ENCODE data around the gene RAPGEF4. TPM values are rescaled to one million over a fixed set of nuclear protein-coding genes. Genes with fewer than 3 reads are reported as not detected.

RAPGEF4 gene
- total and polyA plus RNA-seq, 9 of the 15 experiments (the other 6 are each of a cell fraction or from before 2014, with no cell fraction given), result 0.04 to 0.33 (median 0.13) TPM; not detected in 6

DNA sequence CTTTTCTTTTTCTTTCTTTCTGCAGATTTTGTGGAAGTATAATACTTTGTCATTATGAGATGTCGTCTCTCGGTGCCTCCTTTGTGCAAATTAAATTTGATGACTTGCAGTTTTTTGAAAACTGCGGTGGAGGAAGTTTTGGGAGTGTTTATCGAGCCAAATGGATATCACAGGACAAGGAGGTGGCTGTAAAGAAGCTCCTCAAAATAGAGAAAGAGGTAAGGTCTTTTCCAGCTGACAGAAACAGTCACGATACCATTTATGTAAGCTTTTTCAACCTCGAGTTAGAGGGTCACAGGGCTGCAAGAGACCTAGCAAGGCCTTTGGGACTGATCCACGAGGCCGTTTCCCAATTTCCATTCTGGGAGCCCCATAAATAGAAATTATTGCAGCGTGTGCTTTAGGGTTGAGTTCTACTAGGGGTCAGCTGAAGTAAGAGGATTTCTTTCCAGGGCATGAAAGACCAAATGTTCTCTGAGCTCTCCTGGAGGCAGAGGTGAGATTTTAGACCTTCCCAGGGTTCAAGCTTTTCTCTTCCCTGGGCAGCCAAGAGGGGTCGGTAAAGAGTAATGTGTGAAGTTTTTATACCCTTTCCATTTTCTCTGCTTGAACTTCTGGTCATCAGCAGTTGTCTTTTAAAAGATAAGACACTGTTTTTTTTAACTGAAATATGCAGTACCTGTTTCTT is 355.5 kb downstream of the RAPGEF4 start (continued):
- TF ChIP-seq, protein P1, sequence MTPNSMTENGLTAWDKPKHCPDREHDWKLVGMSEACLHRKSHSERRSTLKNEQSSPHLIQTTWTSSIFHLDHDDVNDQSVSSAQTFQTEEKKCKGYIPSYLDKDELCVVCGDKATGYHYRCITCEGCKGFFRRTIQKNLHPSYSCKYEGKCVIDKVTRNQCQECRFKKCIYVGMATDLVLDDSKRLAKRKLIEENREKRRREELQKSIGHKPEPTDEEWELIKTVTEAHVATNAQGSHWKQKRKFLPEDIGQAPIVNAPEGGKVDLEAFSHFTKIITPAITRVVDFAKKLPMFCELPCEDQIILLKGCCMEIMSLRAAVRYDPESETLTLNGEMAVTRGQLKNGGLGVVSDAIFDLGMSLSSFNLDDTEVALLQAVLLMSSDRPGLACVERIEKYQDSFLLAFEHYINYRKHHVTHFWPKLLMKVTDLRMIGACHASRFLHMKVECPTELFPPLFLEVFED (CRISPR knock-in tag; conservative IDR thresholded peaks at IDR 0.05), result no peak
- TF ChIP-seq, protein P2, sequence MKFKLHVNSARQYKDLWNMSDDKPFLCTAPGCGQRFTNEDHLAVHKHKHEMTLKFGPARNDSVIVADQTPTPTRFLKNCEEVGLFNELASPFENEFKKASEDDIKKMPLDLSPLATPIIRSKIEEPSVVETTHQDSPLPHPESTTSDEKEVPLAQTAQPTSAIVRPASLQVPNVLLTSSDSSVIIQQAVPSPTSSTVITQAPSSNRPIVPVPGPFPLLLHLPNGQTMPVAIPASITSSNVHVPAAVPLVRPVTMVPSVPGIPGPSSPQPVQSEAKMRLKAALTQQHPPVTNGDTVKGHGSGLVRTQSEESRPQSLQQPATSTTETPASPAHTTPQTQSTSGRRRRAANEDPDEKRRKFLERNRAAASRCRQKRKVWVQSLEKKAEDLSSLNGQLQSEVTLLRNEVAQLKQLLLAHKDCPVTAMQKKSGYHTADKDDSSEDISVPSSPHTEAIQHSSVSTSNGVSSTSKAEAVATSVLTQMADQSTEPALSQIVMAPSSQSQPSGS (CRISPR knock-in tag; IDR thresholded peaks at IDR 0.05), result no peak
- TF ChIP-seq ZNF384 (IDR thresholded peaks at IDR 0.05; ENCODE audit: low read depth, low read length) (peak; percentile 68), ZNF589 (CRISPR knock-in tag; IDR thresholded peaks at IDR 0.05; ENCODE audit: low read depth) (no peak), ZNF184 (CRISPR knock-in tag; IDR thresholded peaks at IDR 0.05) (no peak), ZNF764 (CRISPR knock-in tag; IDR thresholded peaks at IDR 0.05; ENCODE audit: low read depth) (peak; percentile 75), ZNF778 (CRISPR knock-in tag; IDR thresholded peaks at IDR 0.05) (no peak), KAT7 (CRISPR knock-in tag; IDR thresholded peaks at IDR 0.05; ENCODE audit: borderline replicate concordance) (no peak), ZNF140 (CRISPR knock-in tag; IDR thresholded peaks at IDR 0.05) (no peak), PTRF (tag; IDR thresholded peaks at IDR 0.05) (no peak), THRAP3 (IDR thresholded peaks at IDR 0.05; ENCODE audit: borderline replicate concordance) (no peak), ZNF830 (CRISPR knock-in tag; IDR thresholded peaks at IDR 0.05) (no peak), ZNF3 (CRISPR knock-in tag; IDR thresholded peaks at IDR 0.05) (no peak), CREBBP (IDR thresholded peaks at IDR 0.05; ENCODE audit: low read depth, low read length) (no peak), RBM14 (IDR thresholded peaks at IDR 0.05; ENCODE audit: borderline replicate concordance, insufficient read depth, low read depth, low read length) (no peak), NBN (IDR thresholded peaks at IDR 0.05; ENCODE audit: low read depth) (no peak)
- TF ChIP-seq, protein P3, sequence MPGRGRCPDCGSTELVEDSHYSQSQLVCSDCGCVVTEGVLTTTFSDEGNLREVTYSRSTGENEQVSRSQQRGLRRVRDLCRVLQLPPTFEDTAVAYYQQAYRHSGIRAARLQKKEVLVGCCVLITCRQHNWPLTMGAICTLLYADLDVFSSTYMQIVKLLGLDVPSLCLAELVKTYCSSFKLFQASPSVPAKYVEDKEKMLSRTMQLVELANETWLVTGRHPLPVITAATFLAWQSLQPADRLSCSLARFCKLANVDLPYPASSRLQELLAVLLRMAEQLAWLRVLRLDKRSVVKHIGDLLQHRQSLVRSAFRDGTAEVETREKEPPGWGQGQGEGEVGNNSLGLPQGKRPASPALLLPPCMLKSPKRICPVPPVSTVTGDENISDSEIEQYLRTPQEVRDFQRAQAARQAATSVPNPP (IDR thresholded peaks at IDR 0.05; ENCODE audit: borderline replicate concordance, insufficient read depth, insufficient read length), result no peak
- TF ChIP-seq, protein P4, sequence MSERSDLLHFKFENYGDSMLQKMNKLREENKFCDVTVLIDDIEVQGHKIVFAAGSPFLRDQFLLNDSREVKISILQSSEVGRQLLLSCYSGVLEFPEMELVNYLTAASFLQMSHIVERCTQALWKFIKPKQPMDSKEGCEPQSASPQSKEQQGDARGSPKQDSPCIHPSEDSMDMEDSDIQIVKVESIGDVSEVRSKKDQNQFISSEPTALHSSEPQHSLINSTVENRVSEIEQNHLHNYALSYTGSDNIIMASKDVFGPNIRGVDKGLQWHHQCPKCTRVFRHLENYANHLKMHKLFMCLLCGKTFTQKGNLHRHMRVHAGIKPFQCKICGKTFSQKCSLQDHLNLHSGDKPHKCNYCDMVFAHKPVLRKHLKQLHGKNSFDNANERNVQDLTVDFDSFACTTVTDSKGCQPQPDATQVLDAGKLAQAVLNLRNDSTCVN (CRISPR knock-in tag; IDR thresholded peaks at IDR 0.05), result no peak
- TF ChIP-seq, protein P5, sequence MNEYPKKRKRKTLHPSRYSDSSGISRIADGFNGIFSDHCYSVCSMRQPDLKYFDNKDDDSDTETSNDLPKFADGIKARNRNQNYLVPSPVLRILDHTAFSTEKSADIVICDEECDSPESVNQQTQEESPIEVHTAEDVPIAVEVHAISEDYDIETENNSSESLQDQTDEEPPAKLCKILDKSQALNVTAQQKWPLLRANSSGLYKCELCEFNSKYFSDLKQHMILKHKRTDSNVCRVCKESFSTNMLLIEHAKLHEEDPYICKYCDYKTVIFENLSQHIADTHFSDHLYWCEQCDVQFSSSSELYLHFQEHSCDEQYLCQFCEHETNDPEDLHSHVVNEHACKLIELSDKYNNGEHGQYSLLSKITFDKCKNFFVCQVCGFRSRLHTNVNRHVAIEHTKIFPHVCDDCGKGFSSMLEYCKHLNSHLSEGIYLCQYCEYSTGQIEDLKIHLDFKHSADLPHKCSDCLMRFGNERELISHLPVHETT (CRISPR knock-in tag; conservative IDR thresholded peaks at IDR 0.05 in 1 of 2, IDR thresholded peaks at IDR 0.05 in 1 of 2), result 0 out of 4 replicates have a peak, but pooled peaks of 1 of the 2 experiments have one; percentile 35
- TF ChIP-seq, protein P6, sequence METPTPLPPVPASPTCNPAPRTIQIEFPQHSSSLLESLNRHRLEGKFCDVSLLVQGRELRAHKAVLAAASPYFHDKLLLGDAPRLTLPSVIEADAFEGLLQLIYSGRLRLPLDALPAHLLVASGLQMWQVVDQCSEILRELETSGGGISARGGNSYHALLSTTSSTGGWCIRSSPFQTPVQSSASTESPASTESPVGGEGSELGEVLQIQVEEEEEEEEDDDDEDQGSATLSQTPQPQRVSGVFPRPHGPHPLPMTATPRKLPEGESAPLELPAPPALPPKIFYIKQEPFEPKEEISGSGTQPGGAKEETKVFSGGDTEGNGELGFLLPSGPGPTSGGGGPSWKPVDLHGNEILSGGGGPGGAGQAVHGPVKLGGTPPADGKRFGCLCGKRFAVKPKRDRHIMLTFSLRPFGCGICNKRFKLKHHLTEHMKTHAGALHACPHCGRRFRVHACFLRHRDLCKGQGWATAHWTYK (CRISPR knock-in tag; IDR thresholded peaks at IDR 0.05), result no peak

Measured in K562 (cell line).